GM12891 (cell line): ENCODE results near the gene KRT28.
"Not testable (repeated sequence)": the region's sequence is repeated elsewhere in the genome, so short reads cannot be mapped to it uniquely, and the experiment has no call there.

Experiments used
- DNase-seq: peaks from one replicate; pipeline ENCODE4 v3.0.0; 2011; ENCODE audit warnings: low spot score; ENCODE audit not compliant: insufficient read length
- FAIRE-seq: peaks from 2 replicates; lab custom pipeline; 2011; peaks lifted over from hg19 to GRCh38; lab: Jason Lieb, UNC
- PAX5 ChIP-seq: IDR thresholded peaks from 2 replicates; pipeline ENCODE4 v1.6.1; 2011; ENCODE audit warnings: low read length, moderate library complexity, mild to moderate bottlenecking; ENCODE audit not compliant: insufficient read depth, severe bottlenecking
- POLR2A ChIP-seq: IDR thresholded peaks from 2 replicates; pipeline ENCODE4 v1.6.1; 2011; ENCODE audit warnings: low read depth, low read length, control low read depth
- POLR2AphosphoS5 ChIP-seq: IDR thresholded peaks from 2 replicates; pipeline ENCODE4 v1.6.1; 2011; ENCODE audit warnings: low read depth, low read length, control low read depth
- POU2F2 ChIP-seq: IDR thresholded peaks from 2 replicates; pipeline ENCODE4 v1.6.1; 2011; ENCODE audit warnings: low read depth, mild to moderate bottlenecking, control low read depth, low read length, moderate library complexity
- SPI1 ChIP-seq: IDR thresholded peaks from 2 replicates; pipeline ENCODE4 v1.6.1; 2011; ENCODE audit warnings: low read depth, low read length, control low read depth
- TAF1 ChIP-seq: IDR thresholded peaks from 2 replicates; pipeline ENCODE4 v1.6.1; 2011; ENCODE audit warnings: low read depth, low read length, control low read depth

The KRT28 gene

GRCh38 chr17:40820228-40820838 is 20.6 kb upstream of the KRT28 start:
- DNase-seq (no peak), FAIRE-seq (no peak)
- TF ChIP-seq POLR2AphosphoS5 (no peak), SPI1 (no peak), PAX5 (no peak), POLR2A (no peak), POU2F2 (no peak), TAF1 (no peak)

- DNase-seq (no peak), FAIRE-seq (no peak)
- TF ChIP-seq SPI1 (no peak), TAF1 (no peak), POLR2AphosphoS5 (no peak), POLR2A (no peak), POU2F2 (no peak), PAX5 (no peak)
These were observed 19.9 kb upstream of the KRT28 start for GRCh38 chr17:40819528-40820125.

DNA sequence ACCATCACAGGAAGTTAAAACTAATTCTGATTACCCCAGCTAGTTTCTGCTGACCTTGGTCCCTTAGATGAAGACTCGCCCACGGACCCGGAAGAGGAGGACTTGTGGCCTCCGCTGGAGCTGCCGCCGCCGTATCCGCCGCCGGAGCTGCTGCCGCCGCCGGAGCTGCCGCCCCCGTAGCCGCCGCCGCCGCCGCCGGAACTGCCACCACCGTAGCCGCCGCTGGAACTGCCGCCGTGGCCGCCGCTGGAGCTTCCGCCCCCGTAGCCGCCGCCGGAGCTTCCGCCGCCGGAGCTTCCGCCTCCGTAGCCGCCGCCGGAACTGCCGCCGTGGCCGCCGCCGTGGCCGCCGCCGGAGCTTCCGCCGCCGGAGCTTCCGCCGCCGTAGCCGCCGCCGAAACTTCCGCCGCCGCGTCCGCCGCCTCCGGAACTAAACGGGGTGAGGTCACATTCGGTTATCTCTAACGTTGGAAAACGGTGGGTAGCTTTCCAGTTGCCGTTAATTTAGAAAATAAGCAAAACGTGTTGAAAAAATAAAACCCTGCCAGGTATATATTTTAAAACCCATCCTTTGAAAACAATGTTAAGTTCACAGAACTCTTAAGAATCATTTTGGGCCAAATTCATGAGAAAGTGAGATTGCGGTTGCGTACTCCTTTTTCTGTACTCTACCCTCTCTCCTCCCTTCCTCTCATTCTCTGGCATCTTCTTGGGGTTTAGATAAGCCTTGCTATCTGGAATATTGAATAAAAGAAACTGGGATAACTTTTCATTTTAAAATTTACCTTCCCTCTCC is 19.2 kb upstream of the KRT28 start:
- DNase-seq (peak; percentile 57), FAIRE-seq (no peak)
- TF ChIP-seq POLR2AphosphoS5 (0 out of 2 replicates have a peak, but pooled peaks have one; percentile 24), PAX5 (no peak), POLR2A (peak; percentile 58; the same call in 1 of the 2 replicates), POU2F2 (no peak), SPI1 (no peak), TAF1 (peak; percentile 24; the same call in 1 of the 2 replicates)

DNA sequence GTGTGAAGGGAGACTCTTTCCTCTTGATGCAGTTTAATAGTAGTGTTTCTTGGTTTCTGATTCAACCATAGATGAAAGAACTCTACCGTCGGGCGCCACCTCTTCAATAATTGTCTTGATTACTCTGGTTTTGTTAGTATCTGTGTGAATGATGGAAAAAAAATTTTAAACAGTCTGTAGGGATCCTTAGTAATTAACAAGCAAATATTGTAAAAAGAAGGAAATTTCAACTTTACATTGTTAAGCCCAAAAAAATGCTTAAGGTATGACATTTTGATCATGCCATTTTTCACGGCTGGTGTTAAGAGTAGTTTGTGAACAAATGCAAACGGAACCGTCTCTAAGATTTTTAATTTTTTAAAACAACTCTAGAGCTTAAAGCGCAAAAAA is 18.6 kb upstream of the KRT28 start:
- FAIRE-seq (no peak), DNase-seq (no peak)
- no peak for TF ChIP-seq POLR2AphosphoS5
- no peak for TF ChIP-seq POLR2A
- TF ChIP-seq TAF1 = no peak
- TF ChIP-seq SPI1 = no peak
- TF ChIP-seq PAX5 = no peak
- TF ChIP-seq POU2F2 = no peak

DNA sequence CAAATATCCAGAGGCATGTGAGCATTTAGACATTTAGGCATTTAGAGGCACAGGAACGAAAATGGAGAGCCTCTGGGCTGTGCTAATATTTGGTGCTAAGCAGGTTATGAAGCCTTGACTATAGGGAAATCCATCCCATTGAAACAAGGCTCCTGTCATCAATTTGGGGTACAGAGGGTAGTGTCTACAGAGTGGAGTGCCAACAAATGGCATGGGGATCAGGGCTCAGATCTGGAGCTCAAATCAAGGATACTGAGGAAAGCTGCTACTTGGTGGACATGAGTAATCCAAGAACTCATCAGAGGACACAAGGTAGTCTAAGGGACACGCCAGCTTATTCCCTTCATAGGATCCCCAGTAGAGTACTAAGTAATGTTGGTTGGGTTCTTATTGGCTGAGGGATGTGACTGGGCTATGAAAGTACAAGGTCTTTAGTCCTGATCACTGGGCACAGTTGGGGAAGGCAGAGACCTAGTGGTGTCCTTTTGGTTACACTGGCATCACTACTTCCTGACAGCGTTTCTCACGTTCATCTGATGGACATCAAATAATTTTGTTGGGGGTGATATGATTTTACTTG is 17.4 kb upstream of the KRT28 start:
- DNase-seq (no peak), FAIRE-seq (no peak)

DNA sequence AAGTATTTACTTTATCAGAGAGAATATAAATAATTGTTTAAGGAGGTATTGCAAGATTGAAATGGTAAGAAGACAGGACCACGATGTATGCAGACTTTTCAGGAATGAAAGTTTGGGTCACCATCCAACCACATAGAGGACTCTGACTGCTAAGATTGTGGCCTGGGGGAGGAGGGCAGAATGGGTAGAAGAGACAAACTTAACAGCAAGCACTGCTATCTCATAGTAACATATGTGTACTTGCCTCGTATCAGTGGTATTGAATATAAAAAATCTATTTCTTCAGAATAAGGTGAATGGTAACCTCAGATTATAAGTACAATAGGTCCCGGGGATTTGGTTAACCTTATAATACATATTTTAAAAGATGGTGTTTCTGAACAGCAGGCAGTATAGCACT is 16.8 kb upstream of the KRT28 start:
- FAIRE-seq (no peak), DNase-seq (no peak)
- TF ChIP-seq PAX5 (no peak), SPI1 (no peak), POLR2AphosphoS5 (no peak), TAF1 (no peak), POLR2A (no peak), POU2F2 (no peak)

More for the DNA sequence above, 17.4 kb upstream of the KRT28 start:
- TF ChIP-seq PAX5 = no peak
- no peak for TF ChIP-seq SPI1
- TF ChIP-seq TAF1 = no peak
- TF ChIP-seq POLR2AphosphoS5 = no peak
- TF ChIP-seq POLR2A = no peak
- no peak for TF ChIP-seq POU2F2

- no peak for TF ChIP-seq POLR2A
- no peak for TF ChIP-seq SPI1
- TF ChIP-seq PAX5 = no peak
- TF ChIP-seq TAF1 = no peak
- TF ChIP-seq POLR2AphosphoS5 = no peak
- no peak for FAIRE-seq
These were observed 15.6 kb upstream of the KRT28 start for GRCh38 chr17:40815381-40815780.

GRCh38 chr17:40814657-40815056 is 14.9 kb upstream of the KRT28 start:
- not testable (repeated sequence) for FAIRE-seq, DNase-seq

More at GRCh38 chr17:40815381-40815780, 15.6 kb upstream of the KRT28 start:
- DNase-seq = no peak

DNA sequence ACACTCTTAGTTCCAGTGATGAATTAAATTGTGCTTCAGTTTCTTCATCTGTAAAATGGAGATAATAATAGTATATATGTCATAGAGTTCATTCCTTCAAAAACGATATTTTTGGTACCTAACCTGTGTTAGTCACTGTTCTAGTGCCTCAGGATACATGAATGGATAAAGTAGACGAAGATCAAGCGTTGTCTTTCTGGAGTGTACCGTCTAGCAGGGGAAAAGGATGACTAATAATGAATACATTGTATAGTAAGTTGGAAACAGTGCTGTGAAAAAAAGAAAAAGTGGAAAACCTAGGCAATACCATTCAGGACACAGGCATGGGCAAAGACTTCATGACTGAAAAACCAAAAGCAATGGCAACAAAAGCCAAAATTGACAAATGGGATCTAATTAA is 14.0 kb upstream of the KRT28 start:
- FAIRE-seq = no peak
- no peak for DNase-seq
- no peak for TF ChIP-seq POU2F2
- no peak for TF ChIP-seq PAX5
- no peak for TF ChIP-seq POLR2A
- TF ChIP-seq SPI1 = no peak
- no peak for TF ChIP-seq POLR2AphosphoS5
- no peak for TF ChIP-seq TAF1

DNA sequence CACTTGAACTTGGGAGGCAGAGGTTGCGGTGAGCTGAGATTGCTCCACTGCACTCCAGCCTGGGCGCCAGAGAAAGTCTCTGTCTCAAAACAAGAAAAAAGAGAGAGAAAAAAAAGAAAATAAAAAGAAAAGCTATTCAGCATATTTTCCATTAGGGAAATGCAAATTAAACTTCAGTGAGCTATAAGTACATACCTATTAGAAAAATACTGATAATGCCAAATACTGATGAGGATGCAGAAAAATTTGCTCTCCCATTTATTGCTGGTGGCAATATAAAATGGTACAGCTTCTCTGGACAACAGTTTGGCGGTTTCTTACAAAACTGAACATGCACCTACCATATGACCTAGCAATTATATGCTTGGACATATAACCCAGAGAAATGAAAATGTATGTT is 12.9 kb upstream of the KRT28 start:
- no peak for FAIRE-seq
- TF ChIP-seq POU2F2 (no peak), POLR2AphosphoS5 (no peak), SPI1 (no peak), POLR2A (no peak), TAF1 (no peak), PAX5 (no peak)
- no peak for DNase-seq
